ENCODE data around the gene C17orf78. TPM values are rescaled to one million over a fixed set of nuclear protein-coding genes. Genes with fewer than 3 reads are reported as not detected.

C17orf78 gene
- total RNA-seq: not detected

GRCh38 chr17:37375706-37376105, at the start of gene C17orf78:
Gene C17orf78 (plus strand): TSS chr17:37375985. CDS start chr17:37376093, 108 bp downstream.
- intact Hi-C loops (cut with micrococcal nuclease): no loop called here
- Mint-ChIP-seq H3K27ac (no peak within 1 kb of the TSS), H3K27me3 (no peaks in the 10 kb centered on the region), H3K4me1 (ENCODE audit: low read depth) (peaks cover 8% of the 10 kb centered on the region), H3K36me3 (ENCODE audit: low read depth) (no peaks in the 10 kb centered on the region), H3K4me3 (no peak within 1 kb of the TSS), H3K9me3 (no peaks in the 10 kb centered on the region)
- POLR2A ChIA-PET: no interaction called here
- no peak for TF ChIP-seq CTCF (IDR thresholded peaks at IDR 0.05)
- CTCF ChIA-PET: interaction anchor here (0.9 to 6.5 kb wide), 5 partner anchors 11 to 199 kb away, joined by 3 to 69 read pairs (median 5); no protein-coding TSS in a partner anchor
- ATAC-seq (no peak), DNase-seq (no peak)

DNA sequence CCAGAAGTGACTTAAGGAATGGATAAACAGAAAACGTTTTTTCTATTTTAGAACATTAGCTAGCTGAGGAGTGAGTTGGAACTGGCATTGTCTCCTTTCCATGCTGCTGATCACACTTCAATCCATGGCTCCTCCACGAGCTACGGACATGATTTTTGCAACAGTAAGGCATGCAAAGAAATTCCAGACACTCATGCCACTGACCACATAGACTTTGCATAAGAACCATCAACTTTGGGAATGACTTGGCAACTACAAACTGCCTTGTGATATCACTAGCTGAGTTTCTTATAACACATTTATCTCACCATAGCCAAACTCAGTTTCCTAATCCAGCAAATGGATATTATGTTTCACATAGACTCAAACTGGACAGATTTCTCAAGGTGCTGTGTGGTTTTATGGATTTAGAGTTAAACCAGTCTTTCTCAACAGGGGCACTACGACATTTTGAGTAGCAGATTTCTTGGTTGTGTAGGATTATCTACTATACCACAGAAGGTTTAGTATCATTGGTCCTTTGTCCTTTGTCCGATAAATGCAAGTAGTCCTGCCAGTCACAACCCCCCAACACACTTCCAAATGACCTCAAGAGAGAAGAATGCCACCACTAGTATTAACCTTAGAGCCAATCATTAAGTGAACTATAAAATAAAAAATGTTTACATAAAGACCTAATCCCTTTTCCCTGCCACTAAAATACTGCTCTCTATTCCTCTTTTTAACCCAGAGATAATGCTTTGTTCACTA, 48.3 kb upstream of the C17orf78 start:
- H3K36me3 Mint-ChIP-seq (ENCODE audit: low read depth): peaks cover 22% of the 10 kb centered on the region
- H3K4me1 Mint-ChIP-seq (ENCODE audit: low read depth): no peaks in the 10 kb centered on the region
- ChIA-PET POLR2A (interaction anchor here (0.7 kb wide), 1 partner anchor 781 kb away, joined by 3 read pairs; no protein-coding TSS in a partner anchor), CTCF (no interaction called here)
- H3K9me3 Mint-ChIP-seq: no peaks in the 10 kb centered on the region
- no peak for TF ChIP-seq CTCF (IDR thresholded peaks at IDR 0.05)
- H3K27me3 Mint-ChIP-seq: no peaks in the 10 kb centered on the region
- ATAC-seq (no peak), DNase-seq (no peak)
- intact Hi-C loops (cut with micrococcal nuclease): no loop called here
- H3K27ac Mint-ChIP-seq: no peak overlapping the region
- H3K4me3 Mint-ChIP-seq: no peak overlapping the region

GRCh38 chr17:37338847-37339246, 36.9 kb upstream of the C17orf78 start:
- H3K4me3 Mint-ChIP-seq: no peak overlapping the region
- H3K9me3 Mint-ChIP-seq: no peaks in the 10 kb centered on the region
- intact Hi-C loops (cut with micrococcal nuclease): no loop called here
- H3K4me1 Mint-ChIP-seq (ENCODE audit: low read depth): no peaks in the 10 kb centered on the region
- ChIA-PET POLR2A (no interaction called here), CTCF (no interaction called here)
- no peak overlapping the region for H3K27ac Mint-ChIP-seq
- H3K27me3 Mint-ChIP-seq: no peaks in the 10 kb centered on the region
- ATAC-seq (no peak), DNase-seq (no peak)
- TF ChIP-seq CTCF (IDR thresholded peaks at IDR 0.05): no peak
- H3K36me3 Mint-ChIP-seq (ENCODE audit: low read depth): peaks cover 19% of the 10 kb centered on the region

DNA sequence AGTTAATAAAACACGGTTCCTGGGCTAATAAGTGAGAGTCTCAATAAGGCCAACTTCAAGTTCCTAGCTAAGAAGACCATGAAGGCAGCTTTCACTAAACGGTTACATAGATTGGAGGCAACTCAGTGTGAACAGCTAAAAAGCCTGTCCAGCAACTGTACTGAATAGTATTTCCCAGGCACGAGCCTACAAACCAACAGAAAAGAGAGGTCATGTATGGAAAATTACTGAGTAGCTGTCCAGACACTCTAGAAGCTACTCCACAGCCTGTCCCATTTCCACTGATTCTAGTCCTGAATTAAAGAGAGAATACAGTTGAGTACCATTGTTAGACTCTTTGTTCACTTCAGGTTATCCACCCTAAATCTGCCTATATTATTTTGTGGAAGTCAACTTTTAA, 36.5 kb upstream of the C17orf78 start:
- H3K4me3 Mint-ChIP-seq: no peak overlapping the region
- no peak for TF ChIP-seq CTCF (IDR thresholded peaks at IDR 0.05)
- DNase-seq (no peak), ATAC-seq (no peak)
- no peaks in the 10 kb centered on the region for H3K9me3 Mint-ChIP-seq
- ChIA-PET POLR2A (no interaction called here), CTCF (no interaction called here)
- peaks cover 19% of the 10 kb centered on the region for H3K36me3 Mint-ChIP-seq (ENCODE audit: low read depth)
- H3K4me1 Mint-ChIP-seq (ENCODE audit: low read depth): peaks cover 2% of the 10 kb centered on the region
- H3K27ac Mint-ChIP-seq: no peak overlapping the region
- intact Hi-C loops (cut with micrococcal nuclease): no loop called here
- no peaks in the 10 kb centered on the region for H3K27me3 Mint-ChIP-seq

DNA sequence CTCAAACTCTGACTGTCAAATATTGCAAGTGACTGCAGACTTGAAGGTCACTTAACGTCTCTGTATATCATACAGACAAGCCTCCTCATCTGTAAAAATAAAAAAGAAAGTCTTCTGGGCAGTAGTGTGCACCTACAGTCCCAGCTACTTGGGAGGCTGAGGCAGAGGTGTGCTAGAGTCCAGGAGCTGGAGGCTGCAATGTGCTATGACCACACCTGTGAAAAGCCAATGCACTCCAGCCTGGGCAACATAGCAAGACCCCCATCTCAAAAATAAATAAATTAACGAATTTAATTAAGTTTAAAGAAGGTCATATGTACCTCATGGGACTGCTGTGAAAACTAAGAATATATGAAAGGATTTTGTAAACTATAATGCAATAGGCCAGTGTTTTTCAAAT, 35.0 kb upstream of the C17orf78 start:
- ChIA-PET CTCF (interaction anchor here (1.8 kb wide), 1 partner anchor 33 kb away, joined by 9 read pairs; no protein-coding TSS in a partner anchor), POLR2A (no interaction called here)
- Mint-ChIP-seq H3K9me3 (no peaks in the 10 kb centered on the region), H3K27ac (no peak overlapping the region), H3K4me1 (ENCODE audit: low read depth) (peaks cover 10% of the 10 kb centered on the region), H3K27me3 (no peaks in the 10 kb centered on the region), H3K36me3 (ENCODE audit: low read depth) (peaks cover 27% of the 10 kb centered on the region), H3K4me3 (no peak overlapping the region)
- ATAC-seq: no peak
- intact Hi-C loops (cut with micrococcal nuclease): no loop called here
- DNase-seq: no peak
- no peak for TF ChIP-seq CTCF (IDR thresholded peaks at IDR 0.05)
